Effector memory CD8-positive, alpha-beta T cell (primary cell): ENCODE results near the gene CECR2.

Experiments used
- ATAC-seq: fragments of 150-1000 bp; cut with Tn5 transposase; replicated peaks from 2 replicates; pipeline ENCODE4 v1.10.0; 2021; ENCODE audit warnings: mild to moderate bottlenecking, moderate library complexity
- DNase-seq, 3 experiments: peaks; one replicate each; pipeline ENCODE4 v3.0.0; 2021
- H3K27ac Mint-ChIP-seq, 2 donors: one replicate each; pipeline ENCODE4 v1.8.0; 2022; ENCODE audit warnings: mild to moderate bottlenecking in 2 of 2, mixed read lengths in 2 of 2, moderate library complexity in 2 of 2
- H3K27me3 Mint-ChIP-seq, 2 donors: one replicate each; pipeline ENCODE4 v1.8.0; 2022; ENCODE audit warnings: mixed read lengths in 2 of 2
- H3K36me3 Mint-ChIP-seq: one replicate; pipeline ENCODE4 v1.8.0; 2022; ENCODE audit warnings: mild to moderate bottlenecking, moderate library complexity, mixed read lengths; ENCODE audit not compliant: insufficient read depth
- H3K4me1 Mint-ChIP-seq, 2 donors: one replicate each; pipeline ENCODE4 v1.8.0; 2022; ENCODE audit warnings: low read depth in 2 of 2, mixed read lengths in 2 of 2
- H3K4me3 Mint-ChIP-seq, 2 donors: one replicate each; pipeline ENCODE4 v1.8.0; 2022; ENCODE audit warnings: mild to moderate bottlenecking in 2 of 2, mixed read lengths in 2 of 2, moderate library complexity in 2 of 2
- H3K9me3 Mint-ChIP-seq, 2 donors: one replicate each; pipeline ENCODE4 v1.8.0; 2022; ENCODE audit warnings: mixed read lengths in 2 of 2

Gene CECR2

GRCh38 chr22:17371448-17371847 is 2.2 kb downstream of the CECR2 start:
- H3K4me1 Mint-ChIP-seq = peaks cover 11 to 12% of the 10 kb centered on the region in 2 donors
- no peaks in the 10 kb centered on the region for H3K9me3 Mint-ChIP-seq
- peaks cover 51 to 70% of the 10 kb centered on the region in 2 donors for H3K27me3 Mint-ChIP-seq
- no peak for ATAC-seq
- H3K27ac Mint-ChIP-seq = no peak overlapping the region
- DNase-seq = no peak
- H3K36me3 Mint-ChIP-seq = no peaks in the 10 kb centered on the region
- no peak overlapping the region for H3K4me3 Mint-ChIP-seq

GRCh38 chr22:17373855-17374254 is 4.6 kb downstream of the CECR2 start:
- no peak for ATAC-seq
- Mint-ChIP-seq H3K4me3 (no peak overlapping the region), H3K9me3 (no peaks in the 10 kb centered on the region), H3K27ac (no peak overlapping the region), H3K36me3 (no peaks in the 10 kb centered on the region), H3K27me3 (peaks cover 31 to 58% of the 10 kb centered on the region in 2 donors), H3K4me1 (peaks cover 2 to 4% of the 10 kb centered on the region in 2 donors)
- no peak for DNase-seq

GRCh38 chr22:17375914-17376614 is 6.8 kb downstream of the CECR2 start:
- Mint-ChIP-seq H3K4me3 (no peak overlapping the region), H3K4me1 (peaks cover 0 to 1% of the 10 kb centered on the region in 2 donors), H3K27me3 (peaks cover 26 to 66% of the 10 kb centered on the region in 2 donors), H3K9me3 (no peaks in the 10 kb centered on the region), H3K27ac (no peak overlapping the region), H3K36me3 (no peaks in the 10 kb centered on the region)
- ATAC-seq (no peak), DNase-seq (no peak)

GRCh38 chr22:17376950-17377349 is 7.7 kb downstream of the CECR2 start:
- H3K4me3 Mint-ChIP-seq = no peak overlapping the region
- H3K9me3 Mint-ChIP-seq = no peaks in the 10 kb centered on the region
- no peaks in the 10 kb centered on the region for H3K4me1 Mint-ChIP-seq
- H3K27ac Mint-ChIP-seq = no peak overlapping the region
- DNase-seq = no peak
- ATAC-seq = no peak
- peaks cover 30 to 66% of the 10 kb centered on the region in 2 donors for H3K27me3 Mint-ChIP-seq
- H3K36me3 Mint-ChIP-seq = no peaks in the 10 kb centered on the region

DNA sequence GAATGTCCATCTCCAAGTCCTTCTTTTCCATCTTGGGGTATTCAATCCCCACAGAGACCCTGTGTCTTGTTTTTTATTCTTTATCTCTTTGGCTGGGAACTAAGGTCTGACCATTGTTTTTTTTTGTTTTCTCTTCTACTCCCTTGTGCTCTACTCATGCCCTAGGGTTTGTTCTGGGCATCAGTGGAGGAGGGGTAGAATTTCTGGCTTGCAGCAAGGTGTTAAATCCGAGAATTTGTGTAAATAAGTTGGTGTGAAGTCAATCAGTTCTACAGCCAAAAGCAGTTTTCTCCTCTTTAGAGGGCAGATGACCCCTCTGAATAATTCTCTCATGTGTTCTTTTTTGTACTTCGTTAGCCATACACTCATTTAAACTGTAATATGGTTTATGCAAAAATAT is 10.7 kb downstream of the CECR2 start:
- Mint-ChIP-seq H3K4me3 (no peak overlapping the region), H3K27me3 (peaks cover 24 to 64% of the 10 kb centered on the region in 2 donors), H3K9me3 (no peaks in the 10 kb centered on the region), H3K4me1 (no peaks in the 10 kb centered on the region), H3K27ac (no peak overlapping the region), H3K36me3 (no peaks in the 10 kb centered on the region)
- DNase-seq (no peak), ATAC-seq (no peak)

DNA sequence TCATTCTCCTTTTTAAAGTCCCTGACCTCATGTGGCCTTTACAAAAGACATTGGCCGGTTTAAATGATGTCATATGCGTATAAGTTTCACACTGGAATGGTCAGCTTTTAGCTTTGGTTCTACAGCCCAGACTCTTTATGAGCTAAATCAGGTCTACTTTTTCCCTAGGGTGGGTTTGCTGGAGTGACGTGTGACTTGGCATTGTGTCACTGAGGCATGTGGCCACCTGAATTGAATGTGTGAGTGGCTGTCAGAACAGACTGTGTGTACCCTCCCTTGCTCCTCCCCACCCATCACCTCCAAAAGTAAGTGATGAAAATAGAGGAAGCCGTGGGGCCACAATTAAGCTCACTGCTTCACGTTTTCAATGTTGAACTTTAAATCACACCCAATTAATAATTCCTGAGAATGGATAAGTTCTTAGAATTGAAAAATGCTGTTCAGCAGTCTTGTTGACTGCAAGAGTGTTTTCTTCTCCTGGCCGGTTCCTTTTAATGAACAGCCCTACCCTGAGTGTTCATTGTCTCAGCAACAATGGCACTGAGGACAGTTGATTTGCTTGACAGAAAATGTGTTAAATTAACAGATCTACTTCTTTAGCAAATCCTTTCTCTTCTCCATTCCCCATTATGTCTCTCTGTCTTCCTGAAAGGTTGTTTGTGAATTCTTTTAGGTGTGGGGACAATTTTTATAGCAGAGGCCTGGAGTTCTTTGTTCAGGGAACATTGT is 11.3 kb downstream of the CECR2 start:
- DNase-seq (no peak), ATAC-seq (no peak)
- H3K27me3 Mint-ChIP-seq = peaks cover 19 to 58% of the 10 kb centered on the region in 2 donors
- no peaks in the 10 kb centered on the region for H3K9me3 Mint-ChIP-seq
- H3K4me3 Mint-ChIP-seq = no peak overlapping the region
- no peaks in the 10 kb centered on the region for H3K4me1 Mint-ChIP-seq
- no peaks in the 10 kb centered on the region for H3K36me3 Mint-ChIP-seq
- H3K27ac Mint-ChIP-seq = no peak overlapping the region

- ATAC-seq (no peak), DNase-seq (no peak)
- H3K9me3 Mint-ChIP-seq = no peaks in the 10 kb centered on the region
- H3K27ac Mint-ChIP-seq = no peak overlapping the region
- no peaks in the 10 kb centered on the region for H3K36me3 Mint-ChIP-seq
- no peak overlapping the region for H3K4me3 Mint-ChIP-seq
- H3K27me3 Mint-ChIP-seq = peaks cover 12 to 50% of the 10 kb centered on the region in 2 donors
- no peaks in the 10 kb centered on the region for H3K4me1 Mint-ChIP-seq
Observed at GRCh38 chr22:17381192-17381913, 12.1 kb downstream of the CECR2 start.

DNA sequence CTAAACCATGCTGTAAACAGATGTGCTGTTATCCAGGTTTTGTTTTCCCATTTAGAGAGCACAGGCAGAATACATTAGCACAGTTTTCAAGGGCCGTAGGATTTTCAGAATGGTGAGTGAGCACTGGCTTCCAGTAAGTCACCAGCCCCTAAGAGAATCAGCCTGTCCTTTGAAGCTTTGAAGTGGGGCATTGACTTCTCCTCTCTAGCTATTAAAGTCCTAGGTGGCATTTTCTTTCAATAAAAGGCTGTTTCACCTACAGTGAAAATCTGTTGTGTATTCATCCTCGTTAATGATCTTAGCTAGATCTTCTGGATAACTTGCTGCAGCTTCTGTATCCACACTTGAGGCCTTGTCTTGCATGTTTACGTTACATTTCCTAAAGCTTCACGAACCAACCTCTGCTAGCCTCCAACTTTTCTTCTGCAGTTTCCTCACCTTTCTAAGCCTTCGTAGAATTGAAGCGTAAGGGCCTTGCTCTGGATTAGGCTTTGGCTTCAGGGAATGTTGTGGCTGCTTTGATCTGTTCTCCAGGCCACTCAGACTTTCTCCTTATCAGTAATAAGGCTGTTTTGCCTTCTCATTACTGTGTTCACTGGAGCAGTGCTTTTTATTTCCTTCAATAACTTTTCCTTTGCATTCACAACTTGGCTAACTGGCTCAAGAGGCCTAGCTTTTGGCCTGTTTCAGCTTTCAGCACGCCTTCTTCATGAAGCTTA is 15.5 kb downstream of the CECR2 start:
- Mint-ChIP-seq H3K36me3 (no peaks in the 10 kb centered on the region), H3K4me3 (no peak overlapping the region), H3K27me3 (peaks cover 13 to 44% of the 10 kb centered on the region in 2 donors), H3K9me3 (no peaks in the 10 kb centered on the region), H3K4me1 (no peaks in the 10 kb centered on the region), H3K27ac (no peak overlapping the region)
- DNase-seq (no peak), ATAC-seq (no peak)

GRCh38 chr22:17387356-17387755 is 18.1 kb downstream of the CECR2 start:
- Mint-ChIP-seq H3K27ac (no peak overlapping the region), H3K4me1 (no peaks in the 10 kb centered on the region), H3K36me3 (no peaks in the 10 kb centered on the region), H3K4me3 (no peak overlapping the region), H3K9me3 (no peaks in the 10 kb centered on the region), H3K27me3 (peaks cover 9 to 23% of the 10 kb centered on the region in 2 donors)
- no peak for DNase-seq
- no peak for ATAC-seq

DNA sequence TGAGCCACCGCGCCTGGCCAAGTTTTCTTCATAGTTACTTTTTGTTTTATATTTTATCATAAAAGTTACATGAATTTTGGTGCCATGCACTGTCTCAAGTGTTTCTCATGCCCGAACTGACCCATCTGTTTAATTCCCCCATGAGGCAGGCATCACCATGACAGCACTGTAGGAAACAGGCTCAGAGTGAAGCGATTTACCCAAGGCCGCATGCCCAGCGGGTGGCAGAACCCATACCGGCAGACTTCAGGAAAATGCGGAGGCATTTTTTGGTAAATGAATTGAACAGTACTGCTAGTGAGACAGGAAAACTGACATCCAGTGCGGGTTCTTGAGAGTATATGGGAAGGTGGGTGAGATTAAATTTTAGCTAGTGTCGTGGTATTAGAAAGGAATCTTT is 19.0 kb downstream of the CECR2 start:
- H3K9me3 Mint-ChIP-seq = no peaks in the 10 kb centered on the region
- H3K27ac Mint-ChIP-seq = no peak overlapping the region
- ATAC-seq = no peak
- peaks cover 9 to 16% of the 10 kb centered on the region in 2 donors for H3K27me3 Mint-ChIP-seq
- H3K4me1 Mint-ChIP-seq = no peaks in the 10 kb centered on the region
- H3K4me3 Mint-ChIP-seq = no peak overlapping the region
- DNase-seq = no peak
- no peaks in the 10 kb centered on the region for H3K36me3 Mint-ChIP-seq

GRCh38 chr22:17390087-17390486 is 20.8 kb downstream of the CECR2 start:
- DNase-seq (no peak), ATAC-seq (no peak)
- H3K27me3 Mint-ChIP-seq = peaks cover 9 to 25% of the 10 kb centered on the region in 2 donors
- H3K36me3 Mint-ChIP-seq = no peaks in the 10 kb centered on the region
- H3K4me3 Mint-ChIP-seq = no peak overlapping the region
- H3K9me3 Mint-ChIP-seq = no peaks in the 10 kb centered on the region
- no peaks in the 10 kb centered on the region for H3K4me1 Mint-ChIP-seq
- H3K27ac Mint-ChIP-seq = no peak overlapping the region

- no peak for DNase-seq
- H3K4me3 Mint-ChIP-seq = no peak overlapping the region
- peaks cover 0 to 9% of the 10 kb centered on the region in 2 donors for H3K27me3 Mint-ChIP-seq
- H3K27ac Mint-ChIP-seq = no peak overlapping the region
- ATAC-seq = no peak
- H3K4me1 Mint-ChIP-seq = no peaks in the 10 kb centered on the region
- no peaks in the 10 kb centered on the region for H3K36me3 Mint-ChIP-seq
- H3K9me3 Mint-ChIP-seq = no peaks in the 10 kb centered on the region
Observed at GRCh38 chr22:17396516-17396915, 27.3 kb downstream of the CECR2 start.
